Breast epithelium (tissue), 3 donors: ENCODE results near the gene TEAD1.

Source experiments
- CTCF ChIP-seq, 3 donors: fragments of 450-650 bp; IDR thresholded peaks; one replicate each; pipeline ENCODE4 v1.5.1; 2016 to 2017; ENCODE audit warnings: antibody characterized with exemption in 3 of 3, mild to moderate bottlenecking in 3 of 3, moderate library complexity in 3 of 3
- POLR2A ChIP-seq: fragments of 450-650 bp; IDR thresholded peaks from one replicate; pipeline ENCODE4 v1.6.1; 2016; ENCODE audit warnings: antibody characterized with exemption, mild to moderate bottlenecking, moderate library complexity

- TF ChIP-seq POLR2A (no peak), CTCF (IDR thresholded peaks at IDR 0.05) (no peak)
Measured at GRCh38 chr11:12750181-12750580, 76.0 kb downstream of the TEAD1 start.
